Dedifferentiated amniotic fluid mesenchymal stem cell (primary cell): ENCODE results near the gene FGF22.
"Not testable (repeated sequence)": the region's sequence is repeated elsewhere in the genome, so short reads cannot be mapped to it uniquely, and the experiment has no call there.

Experiments used
- DNase-seq: peaks from one replicate; pipeline ENCODE4 v3.0.0-alpha.2; 2016; ENCODE audit errors: extremely low spot score

Gene FGF22

DNA sequence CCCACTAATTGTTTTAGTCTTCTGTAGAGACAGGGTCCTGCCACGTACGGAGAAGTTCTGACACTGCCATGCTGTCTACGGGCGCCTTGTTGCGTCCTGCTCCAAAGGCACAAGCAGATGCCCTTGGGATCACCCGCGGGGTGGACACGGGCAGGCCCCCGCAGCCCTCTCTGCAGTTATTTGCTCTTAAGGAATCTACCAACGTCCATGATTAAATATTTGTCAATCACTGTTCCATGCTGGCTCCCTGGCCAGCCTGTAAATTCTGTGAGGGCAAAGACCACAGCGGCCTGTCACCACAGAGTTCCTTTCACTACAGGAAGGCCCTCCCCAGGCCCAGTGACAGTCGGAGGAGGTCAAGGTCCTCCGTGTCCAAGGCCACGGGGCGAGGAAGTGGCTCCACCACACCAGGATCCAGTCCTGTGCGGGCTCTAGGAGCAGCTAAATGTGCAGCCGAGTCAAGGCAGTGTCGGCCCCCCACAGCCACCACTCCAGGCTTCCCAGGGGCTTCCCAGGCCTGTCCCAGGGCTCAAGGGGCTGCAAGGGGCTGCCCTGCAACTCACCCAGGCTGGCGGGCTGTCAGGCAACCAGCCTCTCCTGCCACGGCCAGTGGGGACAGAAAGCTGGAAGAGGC is 21.2 kb downstream of the FGF22 start:
- no peak for DNase-seq

DNA sequence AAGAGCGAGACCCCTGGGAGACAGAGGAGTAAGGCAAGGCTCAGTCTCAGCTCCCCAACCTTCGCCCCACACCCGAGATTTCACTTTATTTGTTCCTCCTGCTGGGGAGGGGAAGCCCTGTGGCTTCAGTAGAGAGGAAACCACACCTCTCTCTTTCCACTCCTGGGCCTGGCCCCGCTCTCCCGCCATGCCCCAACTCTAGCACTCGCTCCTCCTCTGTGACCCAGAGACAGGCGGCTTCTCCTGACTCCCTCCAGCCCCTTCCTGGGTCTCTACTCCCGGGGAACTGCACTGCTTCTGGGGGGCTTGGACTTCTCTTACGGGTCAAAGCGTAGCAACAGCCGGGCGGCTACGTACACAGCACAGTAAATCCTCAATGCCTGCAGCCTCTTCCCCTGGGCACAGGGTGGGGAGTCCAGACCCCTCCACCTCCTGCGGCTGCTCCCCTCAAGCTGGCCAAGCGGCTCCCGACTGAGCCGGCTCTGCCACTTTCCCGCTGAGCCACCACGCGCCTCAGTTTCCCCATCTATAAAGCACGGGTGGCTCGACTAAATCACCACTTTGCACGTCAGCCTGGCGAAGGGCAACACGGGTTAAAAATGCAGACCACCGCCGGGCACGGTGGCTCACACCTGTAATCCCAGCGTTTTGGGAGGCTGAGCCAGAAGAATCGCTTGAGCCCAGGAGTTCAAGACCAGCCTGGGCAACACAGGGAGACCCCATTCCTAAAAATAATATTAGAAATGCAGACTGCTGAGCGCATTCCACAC is 21.9 kb downstream of the FGF22 start:
- no peak for DNase-seq

GRCh38 chr19:662207-662961 is 22.7 kb downstream of the FGF22 start:
- DNase-seq: no peak

DNA sequence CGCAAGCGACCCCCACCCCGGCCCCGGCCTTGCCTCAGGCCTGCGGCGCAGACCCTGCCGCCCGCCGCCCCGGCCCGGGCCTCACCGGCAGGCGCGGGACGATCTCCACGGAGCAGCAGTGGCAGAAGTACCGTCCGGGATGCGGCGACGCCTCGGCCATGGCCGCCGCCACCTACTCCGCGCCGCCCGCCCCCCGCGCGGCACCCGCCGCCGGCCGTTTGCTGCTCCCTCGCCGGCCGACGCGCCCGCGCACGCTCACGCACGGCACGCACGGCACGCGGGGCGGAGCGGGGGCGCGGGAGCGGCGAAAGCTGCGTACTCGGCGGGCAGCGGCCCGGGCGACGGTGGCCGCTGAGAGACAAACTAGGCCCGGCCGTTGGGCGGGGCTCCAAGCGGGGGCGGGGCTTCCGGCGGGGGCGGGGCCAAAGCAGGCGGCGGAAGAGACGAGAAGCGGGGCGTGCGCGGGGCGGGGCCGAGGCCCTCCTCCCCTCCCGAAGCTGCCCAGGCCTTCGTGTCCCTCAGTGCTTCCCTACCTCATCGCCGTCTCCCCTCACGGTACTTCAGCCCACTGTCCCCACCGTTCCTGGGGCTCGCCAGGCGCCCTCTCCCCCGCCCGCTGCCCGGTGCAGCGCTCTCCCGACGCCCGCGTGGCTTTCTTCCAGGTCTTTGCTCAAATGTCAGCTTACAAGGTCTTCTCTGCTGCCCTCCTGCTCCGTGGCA is 23.4 kb downstream of the FGF22 start, which contains the start of gene RNF126:
Gene RNF126, minus strand, starts transcription at position 253 of the 720 bp plus-strand sequence. Its CDS starts 93 bp downstream, at position 160.
- DNase-seq: peak; percentile 84

- DNase-seq: no peak
Observed at GRCh38 chr19:663682-664117, 24.0 kb downstream of the FGF22 start.

GRCh38 chr19:664913-665443 is 25.3 kb downstream of the FGF22 start:
- DNase-seq: peak; percentile 78

DNA sequence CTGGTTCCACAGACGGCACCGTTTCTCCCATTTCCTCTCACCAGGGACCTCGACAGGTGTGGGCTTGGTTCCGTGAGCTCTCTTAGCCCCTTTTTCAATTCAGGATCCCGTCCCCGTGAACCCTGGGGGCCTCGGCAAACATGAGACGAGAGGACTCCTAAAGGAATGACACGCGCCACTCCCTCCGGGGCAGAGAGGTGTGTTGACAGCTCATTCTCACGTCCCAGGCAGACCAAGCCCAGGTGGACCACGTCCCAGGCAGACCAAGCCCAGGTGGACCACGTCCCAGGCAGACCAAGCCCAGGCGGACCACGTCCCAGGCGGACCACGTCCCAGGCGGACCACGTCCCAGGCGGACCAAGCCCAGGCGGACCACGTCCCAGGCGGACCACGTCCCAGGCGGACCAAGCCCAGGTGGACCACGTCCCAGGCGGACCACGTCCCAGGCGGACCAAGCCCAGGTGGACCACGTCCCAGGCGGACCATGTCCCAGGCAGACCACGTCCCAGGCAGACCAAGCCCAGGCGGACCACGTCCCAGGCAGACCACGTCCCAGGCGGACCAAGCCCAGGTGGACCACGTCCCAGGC is 27.4 kb downstream of the FGF22 start:
- not testable (repeated sequence) for DNase-seq

- DNase-seq: not testable (repeated sequence)
Observed at GRCh38 chr19:668675-669434, 29.2 kb downstream of the FGF22 start.

DNA sequence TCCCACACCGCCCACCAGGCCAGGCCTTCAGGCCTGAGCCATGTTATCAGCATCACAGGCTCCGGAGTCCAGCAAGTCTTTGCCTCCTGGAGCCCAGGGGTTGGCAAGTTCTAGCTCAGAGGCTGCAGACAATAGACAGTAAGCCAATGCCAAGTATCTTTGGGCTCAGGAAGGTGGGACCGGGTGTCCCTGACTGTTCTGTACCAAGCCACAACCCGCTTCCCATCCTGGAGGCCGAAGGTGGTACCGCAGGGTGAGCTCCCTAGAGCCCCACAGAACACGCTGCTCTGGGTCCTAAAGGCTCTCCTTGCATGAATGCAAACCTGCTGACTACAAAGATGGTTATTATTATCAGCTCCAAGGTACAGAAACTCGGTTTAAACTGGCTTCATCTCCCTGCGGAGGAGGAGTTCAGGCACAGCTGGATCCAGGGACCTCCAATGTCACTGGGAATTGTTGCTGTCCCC is 31.0 kb downstream of the FGF22 start:
- no peak for DNase-seq

GRCh38 chr19:674282-675151 is 34.8 kb downstream of the FGF22 start:
- no peak for DNase-seq

GRCh38 chr19:676007-676338 is 36.3 kb downstream of the FGF22 start:
- no peak for DNase-seq

GRCh38 chr19:676339-677105 is 36.8 kb downstream of the FGF22 start, which contains the start of gene FSTL3:
TSS of gene FSTL3 (plus strand) at chr19:676392. CDS start at chr19:676424, 32 bp downstream.
- DNase-seq: no peak

- peak; percentile 59 for DNase-seq
Observed at GRCh38 chr19:677201-677600, 37.5 kb downstream of the FGF22 start.

GRCh38 chr19:677601-678436 is 38.1 kb downstream of the FGF22 start:
- no peak for DNase-seq

GRCh38 chr19:678791-679388 is 39.2 kb downstream of the FGF22 start:
- no peak for DNase-seq

- DNase-seq: peak; percentile 60
Observed at GRCh38 chr19:679418-680286, 40.0 kb downstream of the FGF22 start.
